HG03175 (cell line): ENCODE results near the gene TRIM56.
"Not testable (repeated sequence)": the region's sequence is repeated elsewhere in the genome, so short reads cannot be mapped to it uniquely, and the experiment has no call there.

Source experiments
- ATAC-seq: cut with Tn5 transposase; IDR thresholded peaks from one replicate; pipeline ENCODE4 v1.9.1; 2021; ENCODE audit warnings: mild to moderate bottlenecking, moderate library complexity; ENCODE audit not compliant: unreplicated experiment

TRIM56 gene, protein sequence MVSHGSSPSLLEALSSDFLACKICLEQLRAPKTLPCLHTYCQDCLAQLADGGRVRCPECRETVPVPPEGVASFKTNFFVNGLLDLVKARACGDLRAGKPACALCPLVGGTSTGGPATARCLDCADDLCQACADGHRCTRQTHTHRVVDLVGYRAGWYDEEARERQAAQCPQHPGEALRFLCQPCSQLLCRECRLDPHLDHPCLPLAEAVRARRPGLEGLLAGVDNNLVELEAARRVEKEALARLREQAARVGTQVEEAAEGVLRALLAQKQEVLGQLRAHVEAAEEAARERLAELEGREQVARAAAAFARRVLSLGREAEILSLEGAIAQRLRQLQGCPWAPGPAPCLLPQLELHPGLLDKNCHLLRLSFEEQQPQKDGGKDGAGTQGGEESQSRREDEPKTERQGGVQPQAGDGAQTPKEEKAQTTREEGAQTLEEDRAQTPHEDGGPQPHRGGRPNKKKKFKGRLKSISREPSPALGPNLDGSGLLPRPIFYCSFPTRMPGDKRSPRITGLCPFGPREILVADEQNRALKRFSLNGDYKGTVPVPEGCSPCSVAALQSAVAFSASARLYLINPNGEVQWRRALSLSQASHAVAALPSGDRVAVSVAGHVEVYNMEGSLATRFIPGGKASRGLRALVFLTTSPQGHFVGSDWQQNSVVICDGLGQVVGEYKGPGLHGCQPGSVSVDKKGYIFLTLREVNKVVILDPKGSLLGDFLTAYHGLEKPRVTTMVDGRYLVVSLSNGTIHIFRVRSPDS

DNA sequence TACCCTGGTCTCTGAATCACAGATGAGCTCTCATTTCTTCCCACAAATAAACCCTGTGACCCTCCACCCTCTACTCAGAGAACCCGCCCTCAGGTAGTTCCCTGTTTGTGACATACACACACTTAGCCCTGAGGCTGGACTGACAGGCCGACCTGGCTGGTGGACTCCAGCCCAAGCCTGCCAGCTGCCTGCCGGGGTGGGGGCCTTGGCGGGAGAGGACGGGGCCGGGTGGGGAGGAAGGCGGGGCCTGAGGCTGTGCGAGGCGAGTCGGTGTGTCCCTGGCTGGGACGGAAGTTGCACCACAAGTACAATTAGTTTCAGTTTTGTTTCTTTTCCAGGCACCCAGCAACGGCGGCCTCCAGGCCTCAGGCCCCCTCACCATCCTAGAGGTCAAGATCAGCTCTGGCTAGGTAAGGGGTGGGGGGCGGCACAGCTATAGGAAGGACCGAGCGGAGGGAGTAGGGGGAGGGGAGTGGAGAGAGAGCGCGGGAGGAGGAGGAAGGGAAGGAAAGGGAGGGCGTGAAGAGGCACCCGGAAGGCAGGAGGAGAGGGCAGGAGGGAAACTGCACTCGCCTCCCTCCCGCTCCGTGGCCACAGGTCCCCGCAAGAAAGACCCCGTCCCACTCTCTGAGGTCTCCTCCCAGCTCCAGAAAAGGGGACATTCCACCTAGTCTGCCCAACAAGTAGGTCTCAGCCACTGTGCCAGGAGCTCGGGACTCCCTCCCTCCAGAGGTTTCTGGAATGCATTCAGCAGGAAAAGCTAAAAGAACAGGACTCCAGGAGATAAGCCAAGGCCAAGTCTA lies at the start of gene TRIM56:
Gene TRIM56 (plus strand): TSS at position 320 of the 803 bp plus-strand sequence. CDS start 1,832 bp downstream, outside the sequence.
- peak; percentile 79 for ATAC-seq

DNA sequence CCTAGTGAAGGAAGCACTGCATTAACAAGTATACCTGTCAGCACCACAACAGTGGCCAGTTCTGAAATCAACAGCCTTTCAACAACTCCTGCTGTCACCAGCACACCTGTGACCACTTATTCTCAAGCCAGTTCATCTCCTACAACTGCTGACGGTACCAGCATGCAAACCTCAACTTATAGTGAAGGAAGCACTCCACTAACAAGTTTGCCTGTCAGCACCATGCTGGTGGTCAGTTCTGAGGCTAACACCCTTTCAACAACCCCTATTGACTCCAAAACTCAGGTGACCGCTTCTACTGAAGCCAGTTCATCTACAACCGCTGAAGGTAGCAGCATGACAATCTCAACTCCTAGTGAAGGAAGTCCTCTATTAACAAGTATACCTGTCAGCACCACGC lies 49.3 kb upstream of the TRIM56 start:
- ATAC-seq, result no peak

DNA sequence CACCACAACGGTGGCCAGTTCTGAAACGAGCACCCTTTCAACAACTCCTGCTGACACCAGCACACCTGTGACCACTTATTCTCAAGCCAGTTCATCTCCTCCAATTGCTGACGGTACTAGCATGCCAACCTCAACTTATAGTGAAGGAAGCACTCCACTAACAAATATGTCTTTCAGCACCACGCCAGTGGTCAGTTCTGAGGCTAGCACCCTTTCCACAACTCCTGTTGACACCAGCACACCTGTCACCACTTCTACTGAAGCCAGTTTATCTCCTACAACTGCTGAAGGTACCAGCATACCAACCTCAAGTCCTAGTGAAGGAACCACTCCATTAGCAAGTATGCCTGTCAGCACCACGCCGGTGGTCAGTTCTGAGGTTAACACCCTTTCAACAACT lies 44.0 kb upstream of the TRIM56 start:
- not testable (repeated sequence) for ATAC-seq

DNA sequence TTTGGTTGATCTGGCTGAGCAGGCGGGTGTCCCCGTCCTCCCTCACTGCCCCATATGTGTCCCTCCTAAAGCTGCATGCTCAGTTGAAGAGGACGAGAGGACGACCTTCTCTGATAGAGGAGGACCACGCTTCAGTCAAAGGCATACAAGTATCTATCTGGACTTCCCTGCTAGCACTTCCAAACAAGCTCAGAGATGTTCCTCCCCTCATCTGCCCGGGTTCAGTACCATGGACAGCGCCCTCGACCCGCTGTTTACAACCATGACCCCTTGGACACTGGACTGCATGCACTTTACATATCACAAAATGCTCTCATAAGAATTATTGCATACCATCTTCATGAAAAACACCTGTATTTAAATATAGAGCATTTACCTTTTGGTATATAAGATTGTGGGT lies 26.9 kb upstream of the TRIM56 start:
- ATAC-seq, result no peak

DNA sequence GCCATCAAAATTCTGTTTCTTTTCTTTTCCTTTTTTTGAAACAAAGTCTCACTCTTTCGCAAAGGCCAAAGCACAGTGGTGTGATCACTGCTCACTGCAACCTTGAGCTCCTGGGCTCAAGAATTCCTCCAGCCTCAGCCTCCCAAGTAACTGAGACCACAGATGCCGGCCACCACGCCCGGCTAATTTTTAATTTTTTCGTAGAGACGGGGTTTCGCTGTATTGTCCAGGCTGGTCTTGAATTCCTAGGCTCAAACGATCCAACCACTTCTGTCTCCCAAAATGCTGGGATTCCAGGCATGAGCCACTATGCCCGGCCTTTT lies 25.7 kb upstream of the TRIM56 start:
- ATAC-seq, result no peak

DNA sequence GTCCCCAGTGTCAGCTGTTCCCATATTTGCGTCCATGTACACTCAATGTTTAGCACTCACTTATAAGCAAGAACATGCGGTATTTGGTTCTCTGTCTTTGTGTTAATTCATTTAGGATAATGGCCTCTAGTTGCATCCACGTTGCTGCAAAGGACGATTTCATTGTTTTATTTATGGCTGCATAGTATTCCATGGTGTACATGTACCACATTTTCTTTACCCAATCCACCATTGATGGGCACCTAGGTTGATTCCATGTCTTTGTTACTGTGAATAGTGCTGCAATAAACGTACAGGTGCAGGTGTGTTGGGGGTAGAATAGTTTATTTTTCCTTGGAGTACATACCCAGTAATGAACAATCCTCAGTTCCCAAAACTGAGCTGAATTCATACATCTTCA lies 24.3 kb upstream of the TRIM56 start:
- ATAC-seq, result no peak

DNA sequence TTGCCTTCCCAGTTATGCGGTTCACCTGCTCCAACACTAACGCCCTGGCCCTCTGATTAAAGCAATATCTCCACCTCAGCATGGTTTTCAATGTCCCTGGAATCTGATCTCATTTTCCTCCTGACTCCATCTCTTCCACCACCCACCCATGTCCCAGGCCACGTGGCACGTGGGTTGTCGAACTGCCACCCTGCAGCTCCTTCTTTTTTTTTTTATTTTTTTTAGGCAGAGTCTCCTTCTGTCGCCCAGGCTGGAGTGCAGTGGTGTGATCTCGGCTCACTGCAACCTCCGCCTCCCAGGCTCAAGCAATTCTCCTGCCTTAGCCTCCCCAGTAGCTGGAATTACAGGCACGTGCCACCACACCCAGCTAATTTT lies 21.1 kb upstream of the TRIM56 start:
- not testable (repeated sequence) for ATAC-seq

DNA sequence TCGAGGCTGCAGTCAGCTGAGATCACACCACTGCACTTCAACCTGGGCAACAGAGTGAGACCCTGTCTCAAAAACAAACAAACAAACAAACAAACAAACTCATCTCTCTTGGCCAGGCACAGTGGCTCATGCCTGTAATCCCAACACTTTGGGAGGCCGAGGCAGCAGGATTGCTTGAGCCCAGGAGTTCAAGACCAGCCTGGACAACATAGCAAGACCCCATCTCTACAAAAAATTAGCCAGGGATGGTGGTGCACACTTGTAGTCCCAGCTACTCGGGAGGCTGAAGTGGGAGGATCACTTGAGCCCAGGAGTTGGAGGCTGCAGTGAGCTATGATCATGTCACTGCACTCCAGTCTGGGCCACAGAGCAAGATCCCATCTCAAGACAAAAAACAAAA lies 20.1 kb upstream of the TRIM56 start:
- not testable (repeated sequence) for ATAC-seq

DNA sequence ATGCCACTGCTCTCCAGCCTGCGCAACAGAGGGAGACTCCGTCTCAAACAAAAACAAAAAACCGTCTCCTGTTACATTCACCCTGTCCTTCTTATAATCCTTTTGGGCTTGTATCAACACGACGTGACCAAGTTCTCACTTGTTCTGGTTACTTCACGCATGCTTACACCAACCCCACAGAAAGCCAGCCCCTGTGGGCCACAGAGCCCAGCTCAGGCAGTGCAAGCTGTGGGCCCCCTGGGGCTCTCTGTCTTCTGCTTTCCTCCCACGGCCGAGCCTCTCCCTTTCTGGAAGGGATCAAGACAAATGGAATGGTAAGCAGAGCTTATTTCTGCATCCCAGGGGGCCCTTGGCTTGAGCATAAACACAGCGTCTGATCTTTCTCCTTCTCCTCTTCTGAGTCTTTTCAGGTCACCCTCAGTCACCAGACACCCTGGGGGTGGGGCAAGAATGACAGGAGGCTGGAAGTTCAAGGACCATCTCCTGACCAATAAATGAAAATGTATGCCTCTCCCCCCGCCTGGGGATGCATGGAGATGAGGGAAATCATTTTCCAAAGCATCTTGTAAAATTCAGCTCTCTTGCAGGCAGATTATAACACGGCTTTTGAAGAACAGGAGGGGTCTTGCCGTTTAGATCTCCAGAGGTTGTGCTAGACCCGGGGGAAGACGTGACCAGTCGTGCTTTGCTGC lies 19.0 kb upstream of the TRIM56 start:
- ATAC-seq, result no peak

DNA sequence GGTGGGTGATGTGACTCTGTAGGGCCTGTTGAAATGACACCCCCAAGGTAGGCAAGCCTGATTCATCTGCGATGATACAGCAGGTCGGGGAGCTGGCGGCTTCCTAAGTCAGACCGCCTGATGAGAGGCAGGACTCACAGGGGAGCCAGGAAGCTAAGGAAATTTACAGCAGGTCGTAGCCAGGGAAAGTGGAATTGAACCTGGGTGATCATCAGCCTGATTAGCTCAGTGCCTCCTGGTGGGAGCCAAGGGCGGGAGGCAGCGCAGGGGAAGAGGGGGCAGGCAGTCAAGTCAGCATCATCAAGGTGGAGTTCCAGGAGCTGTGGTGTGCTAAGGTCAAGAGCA lies 18.5 kb upstream of the TRIM56 start:
- no peak for ATAC-seq

DNA sequence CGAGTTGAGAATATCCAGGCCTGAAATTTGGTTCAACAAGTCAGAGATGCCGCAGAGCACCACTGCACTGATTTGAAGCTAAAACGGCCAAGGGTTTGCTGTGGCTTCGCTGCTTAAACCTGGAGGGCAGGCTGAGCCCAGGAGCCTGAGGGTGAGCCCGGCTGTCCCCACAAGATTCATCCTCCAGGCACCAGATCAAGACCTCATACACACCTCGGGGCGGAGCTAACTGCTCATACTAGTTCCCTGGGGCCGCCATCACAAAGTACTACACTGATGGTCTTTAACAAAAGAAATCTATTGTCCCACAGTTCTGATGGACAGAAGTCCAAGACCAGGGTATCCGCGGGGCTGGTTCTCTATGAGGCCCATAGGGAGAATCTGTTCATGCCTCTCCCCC lies 16.9 kb upstream of the TRIM56 start:
- ATAC-seq, result no peak

DNA sequence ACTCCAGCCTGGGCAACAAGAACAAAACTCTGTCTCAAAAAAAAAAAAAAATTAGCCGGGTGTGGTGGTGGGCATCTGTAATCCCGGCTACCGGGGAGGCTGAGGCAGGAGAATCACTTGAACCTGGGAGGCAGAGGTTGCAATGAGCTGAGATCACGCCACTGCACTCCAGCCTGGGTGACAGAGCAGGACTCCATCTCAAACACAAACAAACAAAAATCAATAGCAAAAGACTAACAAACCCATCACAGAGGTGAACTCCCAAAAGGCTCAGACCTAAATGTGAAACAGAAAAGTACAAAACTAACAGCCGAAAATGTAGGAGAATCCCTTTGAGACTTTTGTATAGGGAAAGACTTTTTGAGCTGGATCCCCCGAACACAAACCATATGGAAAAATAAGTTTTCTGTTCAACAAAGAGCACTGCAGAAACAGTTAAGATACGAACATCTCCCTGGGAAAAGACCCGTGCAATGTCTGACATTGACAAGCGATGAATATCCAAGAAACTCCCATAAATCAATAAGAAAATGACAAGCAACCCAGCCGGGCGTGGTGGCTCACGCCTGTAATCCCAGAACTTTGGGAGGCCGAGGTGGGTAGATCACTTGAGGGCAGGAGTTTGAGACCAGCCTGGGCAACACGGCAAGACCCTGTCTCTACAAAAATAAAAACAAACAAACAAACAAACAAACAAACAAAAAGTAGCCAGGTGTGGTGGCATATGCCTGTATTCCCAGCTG lies 13.7 kb upstream of the TRIM56 start:
- not testable (repeated sequence) for ATAC-seq

DNA sequence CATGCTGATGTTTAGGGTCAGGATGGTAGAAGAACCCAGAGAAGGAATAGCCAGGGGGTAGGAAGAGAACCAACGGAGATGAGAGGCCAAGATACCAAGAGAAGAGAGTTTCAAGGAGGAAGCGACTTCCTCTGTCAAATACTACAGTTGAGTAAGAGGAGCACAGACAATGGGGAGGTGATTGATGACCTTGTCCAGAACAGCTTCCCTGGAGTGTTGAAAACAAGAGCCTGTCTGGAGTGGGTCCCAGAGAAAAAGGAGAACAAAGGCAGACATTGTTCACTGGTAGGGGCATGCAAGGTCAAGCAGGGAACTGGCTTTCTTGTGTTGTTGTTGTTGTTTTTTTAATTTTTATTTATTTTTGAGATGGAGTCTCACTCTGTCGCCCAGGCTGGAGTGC lies 9.6 kb upstream of the TRIM56 start:
- ATAC-seq, result no peak

DNA sequence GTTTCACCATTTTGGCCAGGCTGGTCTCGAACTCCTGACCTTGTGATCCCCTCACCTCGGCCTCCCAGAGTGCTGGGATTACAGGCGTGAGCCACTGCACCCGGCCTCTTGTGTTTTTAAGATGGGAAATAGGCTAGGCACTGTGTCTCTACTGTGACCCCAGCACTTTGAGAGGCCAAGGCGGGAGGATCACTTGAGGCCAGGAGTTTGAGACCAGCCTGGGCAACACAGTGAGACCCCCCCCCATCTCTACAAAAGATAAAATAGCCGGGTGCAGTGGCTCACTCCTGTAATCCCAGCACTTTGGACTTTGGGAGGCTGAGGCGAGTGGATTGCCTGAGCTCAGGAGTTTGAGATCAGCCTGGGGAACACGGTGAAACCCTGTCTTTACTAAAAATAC lies 9.1 kb upstream of the TRIM56 start:
- not testable (repeated sequence) for ATAC-seq

DNA sequence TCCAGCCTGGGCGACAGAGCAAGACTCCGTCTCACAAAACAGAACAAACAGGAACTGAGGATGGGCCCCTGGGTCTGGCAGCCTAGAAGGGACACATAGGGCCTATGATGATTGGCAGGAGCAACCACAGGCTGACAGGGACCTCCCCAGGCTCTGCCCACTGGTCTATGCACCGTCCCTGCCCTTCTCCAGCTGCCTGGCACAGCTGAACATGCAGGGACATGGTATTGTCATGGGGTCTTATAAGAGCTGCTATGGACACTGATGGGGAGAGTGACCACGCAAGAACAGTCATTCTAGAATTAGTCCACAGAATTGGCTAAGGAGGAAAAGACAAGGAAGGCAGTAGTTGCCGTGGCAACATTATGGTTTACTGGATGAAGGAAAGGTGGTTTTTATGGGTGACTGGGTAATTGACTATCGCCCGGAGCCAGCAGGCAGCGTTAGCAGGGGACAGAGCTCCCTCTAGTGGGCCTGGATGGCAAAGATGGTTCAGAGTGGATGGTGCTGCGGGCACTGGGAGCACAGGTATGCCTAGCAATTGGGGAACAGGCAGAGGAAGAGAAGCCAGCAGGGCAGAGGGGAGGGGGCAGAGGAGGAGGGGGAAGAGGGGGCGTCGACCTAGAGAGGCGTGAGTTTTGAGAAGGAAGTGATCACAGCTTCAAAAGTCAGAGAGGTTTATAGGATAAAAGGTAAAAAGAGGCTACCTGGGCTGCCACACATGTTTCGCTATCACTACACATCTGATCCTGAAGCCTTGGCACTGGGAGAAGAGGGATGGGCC lies 7.8 kb upstream of the TRIM56 start:
- peak; percentile 67 for ATAC-seq

DNA sequence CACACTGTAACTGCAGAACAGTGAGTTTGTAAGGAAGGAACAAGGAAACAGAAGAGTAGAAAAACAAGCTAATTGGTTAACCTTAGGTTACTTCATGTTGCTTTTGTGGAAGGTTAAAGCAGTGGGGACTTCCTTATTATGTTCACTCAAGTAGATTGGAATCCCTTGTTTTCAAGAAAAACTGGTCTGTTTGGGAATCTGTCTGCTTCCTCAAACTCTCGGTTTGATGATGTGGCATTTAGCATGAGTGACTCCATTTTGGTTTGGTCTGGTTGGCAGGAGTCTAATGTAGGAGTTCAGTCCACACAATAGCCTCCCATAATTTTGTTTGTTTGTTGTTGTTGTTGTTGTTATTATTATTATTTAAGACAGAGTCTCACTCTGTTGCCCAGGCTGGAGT lies 3.8 kb upstream of the TRIM56 start:
- no peak for ATAC-seq

DNA sequence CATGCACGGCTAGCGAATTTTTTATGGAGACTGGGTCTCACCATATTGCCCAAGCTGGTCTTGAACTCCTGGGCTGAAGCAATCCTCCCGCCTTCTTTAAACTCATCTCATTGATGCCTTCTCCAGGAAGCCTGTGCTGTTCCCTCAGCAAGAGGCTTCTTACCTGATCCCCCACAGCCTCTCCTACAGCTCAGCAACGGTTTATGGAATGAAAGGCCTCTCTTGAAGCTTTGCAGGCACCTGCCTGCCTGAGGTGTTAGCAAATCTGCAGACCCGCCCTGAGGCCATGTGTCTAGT lies 468 bp upstream of the TRIM56 start:
- ATAC-seq, result no peak

DNA sequence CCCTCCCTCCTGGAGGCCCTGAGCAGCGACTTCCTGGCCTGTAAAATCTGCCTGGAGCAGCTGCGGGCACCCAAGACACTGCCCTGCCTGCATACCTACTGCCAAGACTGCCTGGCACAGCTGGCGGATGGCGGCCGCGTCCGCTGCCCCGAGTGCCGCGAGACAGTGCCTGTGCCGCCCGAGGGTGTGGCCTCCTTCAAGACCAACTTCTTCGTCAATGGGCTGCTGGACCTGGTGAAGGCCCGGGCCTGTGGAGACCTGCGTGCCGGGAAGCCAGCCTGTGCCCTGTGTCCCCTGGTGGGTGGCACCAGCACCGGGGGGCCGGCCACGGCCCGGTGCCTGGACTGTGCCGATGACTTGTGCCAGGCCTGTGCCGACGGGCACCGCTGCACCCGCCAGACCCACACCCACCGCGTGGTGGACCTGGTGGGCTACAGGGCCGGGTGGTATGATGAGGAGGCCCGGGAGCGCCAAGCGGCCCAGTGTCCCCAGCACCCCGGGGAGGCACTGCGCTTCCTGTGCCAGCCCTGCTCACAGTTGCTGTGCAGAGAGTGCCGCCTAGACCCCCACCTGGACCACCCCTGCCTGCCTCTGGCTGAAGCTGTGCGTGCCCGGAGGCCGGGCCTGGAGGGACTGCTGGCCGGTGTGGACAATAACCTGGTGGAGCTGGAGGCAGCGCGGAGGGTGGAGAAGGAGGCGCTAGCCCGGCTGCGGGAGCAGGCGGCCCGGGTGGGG lies 2.2 kb downstream of the TRIM56 start:
- ATAC-seq, result no peak

DNA sequence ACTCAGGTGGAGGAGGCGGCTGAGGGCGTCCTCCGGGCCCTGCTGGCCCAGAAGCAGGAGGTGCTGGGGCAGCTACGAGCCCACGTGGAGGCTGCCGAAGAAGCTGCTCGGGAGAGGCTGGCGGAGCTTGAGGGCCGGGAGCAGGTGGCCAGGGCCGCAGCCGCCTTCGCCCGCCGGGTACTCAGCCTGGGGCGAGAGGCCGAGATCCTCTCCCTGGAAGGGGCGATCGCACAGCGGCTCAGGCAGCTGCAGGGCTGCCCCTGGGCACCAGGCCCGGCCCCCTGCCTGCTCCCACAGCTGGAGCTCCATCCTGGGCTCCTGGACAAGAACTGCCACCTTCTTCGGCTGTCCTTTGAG lies 2.8 kb downstream of the TRIM56 start:
- ATAC-seq, result no peak
